Tibial artery (tissue), 4 donors: Measurements from ENCODE around the gene NOL8.

Experiments
- DNase-seq, 2 donors: peaks; one replicate each; pipeline ENCODE4 v3.0.0-alpha.2; 2019
- H3K27ac ChIP-seq, 2 donors: fragments of 200-600 bp; sonication (generic) in 1 of 2; 1 replicate in 1 of 2; 2 replicates in 1 of 2; pipeline ENCODE4 v1.5.1; 2018 to 2019; ENCODE audit warnings: mild to moderate bottlenecking in 1 of 2
- H3K27me3 ChIP-seq, 2 donors: fragments of 200-600 bp; sonication (generic) in 1 of 2; one replicate each; pipeline versions ENCODE4 v1.5.1 to v1.6.0; 2016 to 2019
- H3K36me3 ChIP-seq, 3 donors: fragments of 200-600 bp; sonication (generic) in 2 of 3; one replicate each; pipeline ENCODE4 v1.5.1; 2016 to 2019; ENCODE audit warnings: mild to moderate bottlenecking in 2 of 3
- H3K4me1 ChIP-seq, 4 donors: fragments of 200-600 bp; sonication (generic) in 2 of 4; 1 replicate in 3 of 4; 2 replicates in 1 of 4; pipeline ENCODE4 v1.5.1; 2016 to 2019
- H3K4me3 ChIP-seq, 2 donors: fragments of 200-600 bp; sonication (generic) in 1 of 2; 1 replicate in 1 of 2; 2 replicates in 1 of 2; pipeline ENCODE4 v1.5.1; 2018 to 2019; ENCODE audit warnings: mild to moderate bottlenecking in 2 of 2
- H3K9me3 ChIP-seq, 3 donors: fragments of 200-600 bp; sonication (generic) in 1 of 3; one replicate each; pipeline ENCODE4 v1.5.1; 2016 to 2019
- intact Hi-C: fragments of 100-400 bp; cut with DNase I; formaldehyde crosslinking; loops from one replicate; pipeline ENCODE4 v1.15.0; 2023; ENCODE audit warnings: low total_unique reads
- TF ChIP-seq, protein P1 (sequence below), 2 experiments: fragments of 200-600 bp in 1 of 2; fragments of 450-650 bp in 1 of 2; IDR thresholded peaks; one replicate each; pipeline ENCODE4 v1.5.1; 2017 to 2019; ENCODE audit warnings: antibody characterized with exemption in 2 of 2, mild to moderate bottlenecking in 1 of 2, moderate library complexity in 1 of 2

Gene NOL8

DNA sequence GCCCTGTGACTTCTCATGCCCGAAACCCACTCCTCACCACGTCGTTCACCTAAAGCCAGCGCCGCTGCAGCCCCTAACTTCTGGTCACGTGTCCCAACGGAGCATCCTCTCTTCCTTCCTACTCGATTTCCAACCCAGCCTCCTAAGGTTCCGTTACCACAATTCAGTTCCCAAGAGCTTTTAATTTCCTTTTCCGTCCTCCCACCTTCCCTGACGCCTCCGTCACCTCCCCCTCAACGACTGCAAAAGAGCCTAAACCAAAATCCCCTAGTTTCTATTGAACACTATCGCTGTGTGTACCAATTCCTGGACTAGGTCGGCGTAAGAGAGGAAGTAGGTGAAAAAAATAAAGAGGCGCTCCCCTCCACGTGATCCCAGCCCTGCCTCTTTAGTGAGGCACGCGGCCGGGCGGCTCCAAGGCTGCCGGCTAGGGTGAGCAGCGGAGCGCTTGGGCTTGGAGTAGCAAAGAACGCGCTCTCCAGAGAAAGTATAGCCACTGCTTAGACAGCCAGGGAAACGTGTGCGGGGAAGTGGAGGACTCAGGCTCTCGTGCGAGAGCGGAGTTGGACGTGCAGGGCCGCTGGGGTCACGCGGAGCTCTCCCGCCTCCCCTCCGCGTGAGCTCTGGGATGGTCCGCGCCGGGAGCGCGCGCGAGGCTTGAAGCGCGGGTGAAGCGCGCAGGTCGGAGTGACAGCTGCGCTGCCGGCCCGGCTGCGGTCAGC lies at the start of gene NOL8, which contains the start of gene CENPP:
Gene NOL8, minus strand, starts transcription at position 82 of the 722 bp plus-strand sequence. CDS start 1,189 bp downstream, outside the sequence.
Gene CENPP, plus strand, starts transcription at position 685 of the 722 bp plus-strand sequence.
- Histone ChIP-seq H3K36me3 (peaks cover 17 to 22% (median 21%) of the 10 kb centered on the region in 3 donors), H3K9me3 (no peaks in the 10 kb centered on the region), H3K4me3 (peak within 1 kb of the TSS; percentile 67 to 70), H3K4me1 (peaks cover 0 to 22% (median 18%) of the 10 kb centered on the region in 4 donors), H3K27ac (peak within 1 kb of the TSS; percentile 90 to 91), H3K27me3 (no peaks in the 10 kb centered on the region)
- intact Hi-C loops, result no loop called here
- DNase-seq, result peak; percentile 85 to 90
- TF ChIP-seq, protein P1, sequence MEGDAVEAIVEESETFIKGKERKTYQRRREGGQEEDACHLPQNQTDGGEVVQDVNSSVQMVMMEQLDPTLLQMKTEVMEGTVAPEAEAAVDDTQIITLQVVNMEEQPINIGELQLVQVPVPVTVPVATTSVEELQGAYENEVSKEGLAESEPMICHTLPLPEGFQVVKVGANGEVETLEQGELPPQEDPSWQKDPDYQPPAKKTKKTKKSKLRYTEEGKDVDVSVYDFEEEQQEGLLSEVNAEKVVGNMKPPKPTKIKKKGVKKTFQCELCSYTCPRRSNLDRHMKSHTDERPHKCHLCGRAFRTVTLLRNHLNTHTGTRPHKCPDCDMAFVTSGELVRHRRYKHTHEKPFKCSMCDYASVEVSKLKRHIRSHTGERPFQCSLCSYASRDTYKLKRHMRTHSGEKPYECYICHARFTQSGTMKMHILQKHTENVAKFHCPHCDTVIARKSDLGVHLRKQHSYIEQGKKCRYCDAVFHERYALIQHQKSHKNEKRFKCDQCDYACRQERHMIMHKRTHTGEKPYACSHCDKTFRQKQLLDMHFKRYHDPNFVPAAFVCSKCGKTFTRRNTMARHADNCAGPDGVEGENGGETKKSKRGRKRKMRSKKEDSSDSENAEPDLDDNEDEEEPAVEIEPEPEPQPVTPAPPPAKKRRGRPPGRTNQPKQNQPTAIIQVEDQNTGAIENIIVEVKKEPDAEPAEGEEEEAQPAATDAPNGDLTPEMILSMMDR (IDR thresholded peaks at IDR 0.05), result no peak

DNA sequence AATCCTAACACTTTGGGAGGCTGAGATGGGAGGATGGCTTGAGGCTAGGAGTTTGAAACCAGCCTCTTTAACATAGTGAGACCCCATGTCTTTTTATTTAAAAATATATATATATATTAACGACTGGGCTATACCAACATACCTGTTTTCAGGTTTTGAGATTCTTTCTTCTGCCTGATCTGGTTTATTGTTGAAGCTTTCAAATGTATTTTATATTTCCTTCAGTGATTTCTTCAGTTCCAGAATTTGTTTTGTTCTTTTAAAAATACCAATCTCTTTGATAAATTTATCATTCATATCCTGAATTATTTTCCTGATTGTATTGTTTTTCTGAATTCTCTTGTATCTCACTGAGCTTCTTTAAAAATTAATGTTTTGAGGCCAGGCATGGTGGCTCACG lies 48.0 kb upstream of the NOL8 start:
- DNase-seq, result no peak
- Histone ChIP-seq H3K36me3 (no peaks in the 10 kb centered on the region), H3K9me3 (peaks cover 0 to 21% (median 4%) of the 10 kb centered on the region in 3 donors), H3K4me1 (no peaks in the 10 kb centered on the region), H3K27me3 (no peaks in the 10 kb centered on the region), H3K27ac (no peak overlapping the region), H3K4me3 (no peak overlapping the region)
- TF ChIP-seq, protein P1 (IDR thresholded peaks at IDR 0.05), result no peak
- intact Hi-C loops, result no loop called here

DNA sequence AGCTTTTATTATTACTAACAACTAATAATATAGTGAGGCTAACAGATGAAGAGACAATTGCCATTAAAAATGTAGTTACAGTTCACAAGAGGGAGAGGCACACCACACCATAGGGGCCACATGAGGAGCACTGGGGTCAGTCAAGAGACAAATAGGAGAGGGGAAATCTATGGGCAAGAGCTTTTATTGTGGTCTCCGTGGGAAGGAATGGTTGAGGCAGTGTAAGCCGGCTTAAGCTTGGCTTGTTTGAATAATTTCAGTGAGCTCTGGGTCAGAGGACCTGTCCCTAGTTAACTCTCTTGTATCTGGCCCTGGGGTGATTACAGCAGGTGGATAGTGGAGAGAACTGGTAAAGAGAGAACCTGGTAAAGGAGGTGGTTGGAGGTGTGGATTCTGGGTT lies 43.9 kb upstream of the NOL8 start:
- TF ChIP-seq, protein P1 (IDR thresholded peaks at IDR 0.05), result no peak
- Histone ChIP-seq H3K27me3 (no peaks in the 10 kb centered on the region), H3K4me1 (no peaks in the 10 kb centered on the region), H3K9me3 (peaks cover 0 to 17% (median 4%) of the 10 kb centered on the region in 3 donors), H3K27ac (no peak overlapping the region), H3K36me3 (no peaks in the 10 kb centered on the region), H3K4me3 (no peak overlapping the region)
- intact Hi-C loops, result no loop called here
- no peak for DNase-seq

DNA sequence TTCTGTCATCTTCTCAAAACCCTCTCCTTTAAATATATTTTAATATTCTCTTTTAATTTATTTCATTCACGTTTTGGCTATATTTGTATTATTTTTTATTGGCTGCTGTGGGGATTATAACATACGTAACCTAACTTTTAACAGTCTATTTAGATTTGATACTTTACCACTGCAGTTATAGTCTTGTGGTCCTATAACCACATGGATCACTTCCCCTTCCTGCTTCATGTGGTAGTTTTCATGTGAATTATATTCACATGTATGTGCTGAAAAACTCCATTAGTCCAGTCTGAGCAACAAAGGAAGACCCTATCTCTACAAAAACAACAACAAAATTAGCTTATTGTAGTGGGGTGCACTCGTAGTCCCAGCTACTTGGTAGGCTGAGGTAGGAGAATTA lies 34.9 kb upstream of the NOL8 start:
- TF ChIP-seq, protein P1 (IDR thresholded peaks at IDR 0.05), result no peak
- intact Hi-C loops, result no loop called here
- Histone ChIP-seq H3K27me3 (no peaks in the 10 kb centered on the region), H3K4me3 (no peak overlapping the region), H3K27ac (no peak overlapping the region), H3K36me3 (no peaks in the 10 kb centered on the region), H3K9me3 (peaks cover 0 to 10% (median 0%) of the 10 kb centered on the region in 3 donors), H3K4me1 (peaks cover 0 to 7% (median 0%) of the 10 kb centered on the region in 4 donors)
- DNase-seq, result no peak

DNA sequence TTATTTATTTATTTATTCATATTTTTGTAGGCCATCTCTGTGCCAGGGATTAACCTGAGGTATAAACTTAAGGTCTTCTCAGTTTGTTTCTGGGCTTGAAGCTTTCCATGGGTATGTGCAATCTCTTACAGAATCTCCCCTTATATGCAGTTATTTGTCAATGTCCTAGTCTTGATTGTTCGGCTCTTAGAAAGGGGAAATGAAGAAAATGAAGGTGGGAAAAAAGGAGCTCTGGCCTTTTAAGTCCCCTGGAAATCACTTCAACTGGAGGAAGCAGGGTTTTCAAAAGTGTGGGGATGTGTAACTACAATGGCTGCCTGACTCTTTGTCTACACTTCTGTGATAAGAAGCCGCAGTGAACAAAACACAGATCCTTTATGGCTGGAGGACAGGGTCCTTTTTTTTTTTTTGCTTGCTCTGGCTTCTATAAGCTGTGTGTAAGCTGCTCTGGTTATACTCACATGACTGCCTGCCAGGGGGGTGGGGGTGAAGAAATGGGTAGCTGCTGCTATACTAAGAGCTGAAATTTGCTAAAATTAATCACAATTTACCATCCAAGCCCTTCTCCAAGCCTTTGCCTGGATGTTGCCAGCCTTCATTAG lies 34.3 kb upstream of the NOL8 start:
- no peak for DNase-seq
- Histone ChIP-seq H3K27me3 (no peaks in the 10 kb centered on the region), H3K9me3 (peaks cover 0 to 13% (median 1%) of the 10 kb centered on the region in 3 donors), H3K36me3 (peaks cover 0 to under 1% (median 0%) of the 10 kb centered on the region in 3 donors), H3K4me3 (no peak overlapping the region), H3K4me1 (peaks cover 0 to 7% (median 0%) of the 10 kb centered on the region in 4 donors), H3K27ac (no peak overlapping the region)
- TF ChIP-seq, protein P1 (IDR thresholded peaks at IDR 0.05), result no peak
- intact Hi-C loops, result no loop called here
